AG09319 (cell line): ENCODE data around the gene PEX26.
A peak's percentile ranks its signal among the peaks of the same experiment; 100 is the strongest.
"Not testable (repeated sequence)": the region's sequence is repeated elsewhere in the genome, so short reads cannot be mapped to it uniquely, and the experiment has no call there.

Source experiments
- DNase-seq: peaks from one replicate; pipeline ENCODE4 v3.0.0-alpha.2; 2010; ENCODE audit warnings: low read depth; ENCODE audit errors: extremely low read depth
- TF ChIP-seq, protein P1 (sequence below): IDR thresholded peaks from 2 replicates; pipeline ENCODE4 v1.5.1; 2011; ENCODE audit warnings: low read depth, mild to moderate bottlenecking, inconsistent platforms, low read length, moderate library complexity

PEX26 gene

DNA sequence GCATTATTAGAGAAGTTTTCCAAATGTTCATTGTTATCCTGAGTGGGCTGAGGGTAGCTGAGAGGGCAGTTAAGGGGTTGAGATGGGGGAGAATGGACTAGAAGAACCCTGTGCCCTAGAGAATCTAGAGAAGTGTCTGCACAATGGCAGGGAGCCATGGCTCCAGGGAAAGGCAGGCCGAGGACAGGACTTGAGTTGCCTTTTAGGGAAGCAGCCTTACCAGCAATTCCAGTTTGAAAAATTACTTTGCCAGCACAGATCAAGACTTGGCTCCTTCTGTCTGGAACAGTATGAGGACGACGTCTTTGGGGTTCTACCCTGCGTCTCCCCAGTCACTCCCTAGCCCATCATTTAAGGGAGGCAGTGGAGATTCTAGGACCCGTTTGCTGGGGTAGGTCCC, 27.7 kb upstream of the PEX26 start:
- no peak for DNase-seq
- TF ChIP-seq, protein P1, sequence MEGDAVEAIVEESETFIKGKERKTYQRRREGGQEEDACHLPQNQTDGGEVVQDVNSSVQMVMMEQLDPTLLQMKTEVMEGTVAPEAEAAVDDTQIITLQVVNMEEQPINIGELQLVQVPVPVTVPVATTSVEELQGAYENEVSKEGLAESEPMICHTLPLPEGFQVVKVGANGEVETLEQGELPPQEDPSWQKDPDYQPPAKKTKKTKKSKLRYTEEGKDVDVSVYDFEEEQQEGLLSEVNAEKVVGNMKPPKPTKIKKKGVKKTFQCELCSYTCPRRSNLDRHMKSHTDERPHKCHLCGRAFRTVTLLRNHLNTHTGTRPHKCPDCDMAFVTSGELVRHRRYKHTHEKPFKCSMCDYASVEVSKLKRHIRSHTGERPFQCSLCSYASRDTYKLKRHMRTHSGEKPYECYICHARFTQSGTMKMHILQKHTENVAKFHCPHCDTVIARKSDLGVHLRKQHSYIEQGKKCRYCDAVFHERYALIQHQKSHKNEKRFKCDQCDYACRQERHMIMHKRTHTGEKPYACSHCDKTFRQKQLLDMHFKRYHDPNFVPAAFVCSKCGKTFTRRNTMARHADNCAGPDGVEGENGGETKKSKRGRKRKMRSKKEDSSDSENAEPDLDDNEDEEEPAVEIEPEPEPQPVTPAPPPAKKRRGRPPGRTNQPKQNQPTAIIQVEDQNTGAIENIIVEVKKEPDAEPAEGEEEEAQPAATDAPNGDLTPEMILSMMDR = no peak

DNA sequence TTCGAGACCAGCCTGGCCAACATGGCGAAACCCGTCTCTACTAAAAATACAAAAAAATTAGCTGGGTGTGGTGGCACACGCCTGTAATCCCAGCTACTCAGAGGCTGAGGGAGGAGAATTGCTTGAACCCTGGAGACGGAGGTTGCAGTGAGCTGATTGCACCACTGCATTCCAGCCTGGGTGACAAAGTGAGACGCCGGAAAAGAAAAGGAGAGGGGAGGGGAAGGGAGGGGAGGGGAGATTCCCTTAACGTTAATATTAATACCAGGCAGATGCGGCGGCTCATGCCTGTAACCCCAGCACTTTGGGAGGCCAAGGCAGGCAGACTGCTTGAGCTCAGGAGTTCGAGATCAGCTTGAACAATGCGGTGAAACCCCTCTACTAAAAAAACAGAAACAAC, 26.7 kb upstream of the PEX26 start:
- DNase-seq = not testable (repeated sequence)

DNA sequence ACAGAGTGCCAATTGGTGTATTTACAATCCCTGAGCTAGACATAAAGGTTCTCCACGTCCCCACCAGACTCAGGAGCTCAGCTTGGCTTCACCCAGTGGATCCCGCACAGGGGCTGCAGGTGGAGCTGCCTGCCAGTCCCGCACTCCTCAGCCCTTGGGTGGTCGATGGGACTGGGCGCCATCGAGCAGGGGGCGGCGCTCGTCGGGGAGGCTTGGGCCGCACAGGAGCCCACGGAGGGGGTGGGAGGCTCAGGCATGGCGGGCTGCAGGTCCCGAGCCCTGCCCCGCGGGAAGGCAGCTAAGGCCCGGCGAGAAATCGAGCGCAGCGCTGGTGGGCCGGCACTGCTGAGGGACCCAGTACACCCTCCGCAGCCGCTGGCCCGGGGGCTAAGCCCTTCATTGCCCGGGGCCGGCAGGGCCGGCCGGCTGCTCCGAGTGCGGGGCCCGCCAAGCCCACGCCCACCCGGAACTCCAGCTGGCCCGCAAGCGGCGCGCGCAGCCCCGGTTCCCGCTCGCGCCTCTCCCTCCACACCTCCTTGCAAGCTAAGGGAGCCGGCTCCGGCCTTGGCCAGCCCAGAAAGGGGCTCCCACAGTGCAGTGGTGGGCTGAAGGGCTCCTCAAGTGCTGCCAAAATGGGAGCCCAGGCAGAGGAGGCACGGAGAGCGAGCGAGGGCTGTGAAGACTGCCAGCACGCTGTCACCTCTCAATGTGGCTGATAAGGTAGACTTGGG, 24.4 kb upstream of the PEX26 start:
- not testable (repeated sequence) for DNase-seq

DNA sequence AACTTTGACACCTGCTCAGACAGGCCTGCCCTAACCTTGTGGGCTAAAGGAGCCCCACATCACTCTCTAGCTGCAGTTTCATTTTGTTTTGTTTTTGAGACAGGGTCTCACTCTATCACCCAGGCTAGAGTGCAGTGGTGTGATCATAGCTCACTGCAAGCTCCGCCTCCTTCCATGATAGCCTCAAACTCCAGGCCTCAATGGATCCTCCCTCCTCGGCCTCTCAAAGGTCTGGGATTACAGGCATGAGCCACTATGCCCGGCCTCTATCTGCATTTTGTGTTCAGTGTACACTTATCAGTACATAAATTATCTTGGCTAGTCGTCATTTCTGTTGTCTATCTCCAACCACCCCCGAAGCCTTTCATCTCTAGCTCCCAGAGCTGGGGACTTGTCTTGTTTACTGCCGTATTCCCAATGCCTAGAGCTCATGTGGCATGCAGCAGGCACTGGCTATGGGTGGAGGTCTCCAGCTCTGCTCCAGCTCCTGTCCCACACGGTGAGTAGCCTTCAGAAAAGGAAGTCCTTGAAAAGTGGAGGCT, 22.1 kb upstream of the PEX26 start:
- TF ChIP-seq, protein P1 = no peak
- no peak for DNase-seq

DNA sequence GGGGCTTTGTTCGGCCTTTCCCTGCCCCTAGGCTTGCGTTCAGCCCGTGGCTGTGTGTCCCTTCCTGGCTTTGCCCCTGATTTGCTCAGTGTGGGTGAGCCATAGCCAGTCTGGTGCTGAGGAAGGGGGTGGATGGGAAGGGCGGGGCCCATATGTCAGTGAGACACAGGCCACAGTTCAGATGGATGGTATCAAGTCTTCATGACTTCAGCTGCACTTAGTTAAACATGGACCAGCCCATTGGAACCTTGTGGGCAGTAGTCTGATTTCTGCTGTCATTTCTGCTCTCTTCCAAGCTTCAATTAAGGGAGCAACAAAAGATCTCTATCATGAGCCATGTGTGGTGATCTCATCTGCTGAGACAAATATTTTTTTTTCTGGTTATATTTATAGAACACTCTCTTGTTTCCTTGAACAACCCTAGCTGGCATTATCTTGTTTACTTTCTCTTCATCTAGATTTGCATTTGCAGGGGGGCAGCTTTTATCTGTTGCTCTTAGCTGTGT, 21.6 kb upstream of the PEX26 start:
- peak; percentile 81 for DNase-seq
- TF ChIP-seq, protein P1 = no peak

DNA sequence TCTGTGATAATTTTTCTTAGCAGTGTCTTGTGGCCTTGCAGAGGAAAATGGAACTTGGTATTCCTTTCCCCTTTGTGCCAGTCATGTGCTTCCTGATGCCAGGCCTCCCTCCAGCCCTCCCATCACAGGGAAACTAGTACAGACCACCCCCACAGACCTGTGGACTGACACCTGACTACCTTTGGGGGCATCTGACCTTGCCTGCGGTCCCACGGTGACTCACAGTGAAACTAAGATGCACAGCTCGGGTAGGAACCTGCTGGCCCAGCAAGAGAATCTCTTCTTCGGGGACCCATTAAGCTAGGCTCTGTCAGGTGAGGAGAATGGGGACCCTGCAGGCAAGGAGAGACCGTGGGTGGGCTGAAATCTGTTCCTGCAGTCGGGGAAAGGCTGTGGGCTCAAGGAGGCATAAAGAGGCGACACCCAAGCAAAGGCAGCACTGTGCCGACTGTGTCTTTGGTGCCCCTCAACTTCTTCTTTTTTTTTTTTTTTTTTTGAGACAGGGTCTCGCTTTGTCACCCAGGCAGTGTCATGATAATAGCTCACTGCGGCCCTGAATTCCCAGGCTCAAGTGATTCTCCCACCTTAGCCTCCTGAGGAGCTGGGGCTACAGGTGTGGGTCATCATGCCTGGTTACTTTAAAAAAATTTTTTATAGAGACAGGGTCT, 20.8 kb upstream of the PEX26 start:
- DNase-seq = no peak
- TF ChIP-seq, protein P1 = no peak

DNA sequence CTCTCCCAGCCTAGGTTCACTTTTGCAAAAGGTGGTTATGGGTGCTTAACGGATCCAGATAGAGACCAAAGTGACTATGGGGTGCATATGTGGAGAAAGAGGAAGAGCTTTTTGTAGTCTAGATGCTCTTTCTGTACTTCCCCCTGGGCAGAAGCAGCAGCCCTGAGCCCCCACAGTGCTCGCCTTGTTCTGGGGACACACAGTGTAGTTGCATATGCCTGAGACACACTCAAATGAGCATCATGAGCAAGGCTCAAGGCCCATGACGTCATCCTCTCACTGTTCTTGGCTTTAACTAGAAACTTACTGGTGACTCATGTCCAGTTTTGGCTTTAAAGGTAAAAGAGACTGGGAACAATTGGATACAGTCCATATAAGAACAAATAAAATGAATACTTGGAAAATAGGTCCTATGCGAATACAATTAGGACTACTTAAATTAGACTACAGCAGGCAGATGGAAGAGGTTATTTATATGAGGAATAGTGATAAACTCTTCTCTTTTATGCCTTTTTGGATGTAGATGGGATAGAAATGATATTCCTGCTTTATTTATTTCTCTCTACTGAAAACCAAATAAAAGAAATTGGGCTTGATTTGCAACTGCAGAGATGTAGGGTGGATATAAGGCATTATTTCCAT, 20.1 kb upstream of the PEX26 start:
- peak; percentile 94 for DNase-seq
- TF ChIP-seq, protein P1 = no peak
